Skeletal muscle cell (primary cell): ENCODE measurements around the gene RIN3.

Experiments used
- DNase-seq: peaks from one replicate; pipeline ENCODE4 v3.0.0-alpha.2; 2010; ENCODE audit warnings: low read depth
- H3K4me3 ChIP-seq: 2 replicates; pipeline ENCODE4 v1.5.1; 2011; ENCODE audit warnings: low read depth, mild to moderate bottlenecking, control low read depth, low read length, moderate library complexity

The RIN3 gene

DNA sequence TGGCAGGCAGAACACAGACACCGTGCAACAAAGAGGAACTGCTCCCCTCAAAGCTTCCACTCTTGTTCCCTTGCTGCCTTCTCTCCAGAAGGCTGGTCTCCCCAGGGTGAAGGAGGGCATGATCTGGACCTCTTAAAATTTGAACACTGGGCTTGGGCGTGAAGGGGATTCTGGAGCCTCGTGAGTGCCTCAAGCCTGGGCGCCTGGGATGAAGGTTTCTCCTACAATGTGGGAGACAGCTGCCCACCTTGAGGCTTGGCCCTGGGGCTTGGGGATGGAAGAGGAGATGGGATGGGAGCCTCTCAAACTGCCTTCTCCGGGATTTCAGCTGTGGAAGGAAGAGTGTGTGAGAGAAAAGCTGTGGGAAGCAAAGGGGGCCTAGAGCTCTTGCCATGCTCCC, 7.8 kb upstream of the RIN3 start:
- no peak overlapping the region for H3K4me3 ChIP-seq
- DNase-seq: no peak

DNA sequence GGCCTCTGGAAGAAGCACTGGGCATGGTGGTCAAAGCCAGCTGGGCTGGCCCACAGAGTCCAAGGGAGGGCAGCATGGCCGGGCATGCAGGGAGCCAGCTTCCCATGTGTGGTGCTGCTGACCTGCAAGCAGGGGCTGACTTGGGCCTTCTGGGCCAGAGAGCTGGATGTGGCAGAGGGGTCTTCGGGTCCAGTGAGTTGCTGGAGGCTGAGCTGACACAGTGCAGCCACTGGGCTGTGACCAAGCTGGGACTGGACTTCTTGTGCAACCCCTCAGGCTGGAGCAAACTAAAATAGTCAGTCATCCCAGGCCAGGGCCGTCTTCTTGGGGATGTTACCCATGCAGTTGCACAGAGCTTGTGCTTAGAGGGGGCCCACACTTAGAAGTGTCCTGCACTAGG, 7.3 kb upstream of the RIN3 start:
- no peak overlapping the region for H3K4me3 ChIP-seq
- no peak for DNase-seq

DNA sequence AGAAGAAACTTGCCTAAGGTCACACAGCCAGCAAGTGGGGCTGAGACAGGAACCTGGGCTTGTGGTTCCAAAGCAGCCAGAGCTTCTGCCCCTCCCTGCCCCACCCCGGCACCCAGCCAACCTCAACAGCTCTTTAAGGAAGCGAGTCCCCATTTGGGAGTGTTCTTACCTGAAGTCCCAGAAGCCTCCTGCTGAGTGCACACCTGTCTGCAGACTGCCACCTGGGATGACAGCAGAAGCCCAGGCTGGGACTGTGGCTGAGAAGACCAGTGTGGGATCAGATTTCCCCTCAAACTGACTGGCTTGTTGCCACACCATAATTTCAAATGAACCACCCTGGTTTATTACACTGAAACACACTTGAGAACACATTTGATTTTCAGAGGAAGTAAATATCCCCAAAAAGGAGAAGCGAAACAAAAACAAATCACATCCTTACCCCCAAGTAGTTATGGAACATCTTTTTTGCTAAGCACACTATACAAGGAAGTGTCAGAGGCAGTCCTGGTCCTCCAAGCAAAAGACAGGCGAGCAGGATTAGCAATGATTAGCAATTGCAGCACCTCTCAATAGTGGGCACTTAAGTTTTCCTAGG, 6.3 kb upstream of the RIN3 start:
- H3K4me3 ChIP-seq: no peak overlapping the region
- no peak for DNase-seq

DNA sequence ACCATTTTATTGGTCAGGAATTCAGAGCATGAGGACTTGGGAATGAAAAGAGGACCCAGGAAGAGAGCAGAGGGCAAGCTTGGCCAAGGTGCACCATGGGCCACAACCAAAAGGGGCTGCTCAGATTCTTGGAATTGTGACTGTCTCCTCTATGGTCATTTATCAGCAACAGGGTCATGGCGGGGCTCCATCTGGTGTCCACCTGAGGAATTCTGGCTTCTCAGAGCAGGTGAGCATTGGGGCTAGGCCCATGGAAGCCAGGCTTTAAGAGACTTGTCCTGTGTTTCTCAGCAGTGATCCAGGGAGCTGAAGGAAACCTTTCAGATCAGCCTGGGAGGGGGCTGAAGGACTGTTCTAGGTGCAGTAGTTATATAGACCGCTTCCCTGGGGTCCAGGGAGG, 2.6 kb upstream of the RIN3 start:
- DNase-seq: no peak
- no peak overlapping the region for H3K4me3 ChIP-seq

DNA sequence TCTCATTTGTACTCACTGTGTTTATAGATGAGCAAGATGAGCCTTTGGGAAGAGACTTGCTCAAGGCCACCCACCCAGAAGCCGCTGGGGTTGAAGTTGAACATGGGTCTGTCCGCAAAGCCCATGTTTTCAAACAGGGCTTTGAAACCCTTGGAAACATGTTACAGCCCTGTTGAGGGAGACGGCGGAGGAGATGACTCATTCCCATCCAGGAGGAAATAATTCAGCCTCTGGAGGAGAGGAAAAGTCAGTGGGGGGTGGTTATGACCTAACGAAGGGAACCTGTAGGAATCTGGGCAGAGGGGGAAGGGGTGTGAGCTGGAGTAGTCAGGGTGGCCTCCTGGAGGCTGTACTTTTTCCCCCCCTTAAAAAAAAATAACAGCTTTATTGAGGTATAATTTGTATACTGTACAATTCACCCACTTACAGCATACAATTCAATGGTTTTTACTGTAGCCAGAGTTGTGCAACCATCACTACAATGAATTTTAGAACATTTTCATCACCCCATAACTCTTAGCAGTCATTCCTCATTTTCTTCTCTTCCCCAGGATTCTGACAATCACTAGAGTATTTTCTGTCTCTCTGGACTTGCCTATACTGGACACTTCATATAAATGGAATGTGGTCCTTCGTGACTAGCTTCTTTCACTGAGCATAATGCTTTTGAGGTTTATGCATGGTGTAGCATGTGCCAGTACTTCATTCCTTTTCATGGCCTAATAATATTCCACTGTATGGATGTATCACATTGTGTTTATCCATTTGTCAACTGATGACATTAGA, 1.9 kb upstream of the RIN3 start:
- peak; percentile 89 for DNase-seq
- no peak overlapping the region for H3K4me3 ChIP-seq

DNA sequence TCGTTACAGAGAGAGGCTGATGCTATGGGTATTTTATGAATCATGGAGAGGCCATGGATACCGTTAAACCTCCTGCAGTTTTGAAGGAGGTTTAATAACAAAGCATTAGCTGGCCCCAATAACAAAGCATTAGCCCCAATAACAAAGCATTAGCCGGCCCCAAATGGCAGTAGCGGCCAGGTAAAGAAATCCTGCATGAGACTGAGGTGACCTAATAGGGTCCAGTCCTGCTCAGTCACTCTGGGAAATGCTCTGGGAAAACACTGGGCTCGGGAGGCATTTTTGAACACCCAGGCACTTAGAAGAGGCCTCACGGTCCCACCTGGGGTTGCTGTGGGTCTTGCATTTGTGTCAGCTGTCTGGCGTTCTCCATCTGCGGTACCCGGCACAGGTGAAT, 776 bp upstream of the RIN3 start:
- peak overlapping the region; percentile 69 for H3K4me3 ChIP-seq
- no peak for DNase-seq

DNA sequence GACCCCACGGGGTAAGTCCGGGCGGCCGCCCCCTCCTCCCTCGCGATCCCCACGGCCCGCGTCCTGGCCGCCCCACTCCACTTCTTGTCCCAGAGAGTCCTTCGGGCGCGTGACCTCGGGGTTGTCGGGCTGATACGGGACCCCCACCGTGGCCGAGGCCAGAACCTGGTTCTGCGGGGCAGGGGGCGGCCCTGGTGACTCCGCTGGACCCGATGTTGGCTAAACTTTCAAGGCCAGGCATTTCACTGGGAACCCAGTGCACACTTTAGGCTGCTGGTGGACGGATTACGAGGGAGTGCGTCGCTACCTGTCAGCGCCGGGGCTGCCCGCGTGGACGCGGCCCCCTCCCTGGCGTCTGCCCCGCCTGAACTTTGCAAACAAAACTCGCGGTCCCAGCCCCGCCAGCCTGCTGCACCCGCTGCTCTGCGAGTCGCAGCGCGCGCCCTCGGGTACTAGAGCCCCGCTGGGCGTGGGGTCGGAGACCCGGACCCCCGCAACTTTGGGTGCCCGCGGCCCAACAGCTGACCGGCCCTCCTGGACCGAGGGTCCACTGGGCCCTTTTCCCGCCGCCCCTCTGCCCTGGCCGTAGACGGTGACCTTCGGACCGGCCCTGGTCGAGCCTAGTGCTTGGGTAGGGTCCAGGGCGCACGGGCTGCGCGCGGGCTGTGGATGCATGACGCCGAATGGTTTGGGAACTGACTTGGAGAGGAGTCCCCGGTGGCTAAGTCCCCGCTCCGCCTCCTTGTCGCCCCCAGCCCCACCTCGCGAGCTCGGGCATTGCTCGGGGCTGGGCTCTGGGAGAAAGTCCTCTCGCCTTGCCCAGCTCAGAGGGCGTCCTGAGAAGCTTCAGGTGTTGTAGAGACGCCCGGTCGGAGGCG, 624 bp downstream of the RIN3 start:
- H3K4me3 ChIP-seq: peak overlapping the region; percentile 69
- no peak for DNase-seq

DNA sequence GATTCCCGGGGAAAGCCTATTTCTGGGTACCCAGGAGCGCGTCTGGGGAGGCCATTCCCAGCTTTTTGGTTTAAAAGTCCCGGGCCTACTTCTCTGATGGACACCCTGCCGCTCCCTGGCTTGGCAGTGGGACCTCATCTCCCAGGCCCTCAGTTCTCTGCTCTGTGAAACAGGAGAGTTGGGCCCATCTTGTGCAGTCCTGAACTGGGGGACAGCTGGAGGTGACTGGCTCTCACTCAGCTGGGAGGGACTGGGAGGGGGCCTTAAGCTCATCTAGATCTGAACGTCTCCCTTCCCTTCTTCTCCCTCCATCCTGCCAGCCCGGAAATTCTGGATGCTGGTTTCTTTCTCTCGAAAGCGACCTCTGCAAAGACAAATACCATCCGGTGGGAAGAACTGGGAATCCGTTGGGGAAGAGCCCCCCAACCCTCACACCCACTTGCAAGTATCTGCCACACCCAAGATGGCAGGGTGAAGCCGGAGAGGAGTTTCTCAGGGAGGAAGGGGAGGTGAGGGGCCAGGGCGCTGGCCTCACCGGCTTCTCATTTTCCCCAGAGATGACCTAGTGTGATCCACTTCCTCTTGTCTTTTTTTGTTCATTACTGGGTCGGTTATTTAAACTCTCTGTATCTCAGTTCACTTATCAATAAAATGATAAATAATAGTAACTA, 1.4 kb downstream of the RIN3 start:
- no peak for DNase-seq
- H3K4me3 ChIP-seq: peak overlapping the region; percentile 69

DNA sequence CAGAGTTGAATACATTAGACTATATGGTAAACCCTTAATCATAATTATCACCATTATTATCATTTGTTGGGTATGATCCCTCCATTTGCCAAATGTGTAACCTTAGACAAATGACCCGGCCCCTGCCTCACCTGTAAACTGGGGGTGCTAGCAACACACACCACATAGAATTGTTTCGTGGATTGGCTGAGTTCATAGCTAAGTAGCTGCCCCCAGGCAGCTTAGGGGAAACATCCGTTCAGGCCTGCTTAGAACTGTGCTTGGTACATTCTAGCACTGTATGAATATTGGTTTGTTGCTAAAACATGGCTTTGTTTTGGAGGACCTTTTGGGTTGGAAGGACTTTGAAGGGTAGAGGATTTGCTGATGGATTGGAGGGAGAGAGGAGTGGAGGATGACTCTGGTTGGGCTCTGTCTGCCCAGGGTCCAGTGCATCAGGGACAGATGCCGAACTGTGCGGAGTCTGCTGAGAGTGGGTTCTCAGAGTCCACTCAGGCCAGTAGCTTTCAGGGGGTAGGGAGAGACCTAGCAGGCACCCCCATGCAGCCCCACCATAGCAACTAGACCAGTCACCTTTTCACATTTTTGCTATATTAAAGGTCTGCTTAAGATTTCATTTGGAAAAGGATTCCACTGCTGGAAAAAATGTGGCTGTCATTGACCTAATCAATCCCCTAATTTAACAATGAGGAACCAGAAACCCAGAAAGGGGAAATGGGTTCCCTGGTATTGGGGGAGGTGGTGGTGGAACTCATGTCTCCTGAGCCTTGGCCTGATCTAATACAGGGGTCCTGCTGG, 2.2 kb downstream of the RIN3 start:
- DNase-seq: no peak
- H3K4me3 ChIP-seq: no peak overlapping the region

DNA sequence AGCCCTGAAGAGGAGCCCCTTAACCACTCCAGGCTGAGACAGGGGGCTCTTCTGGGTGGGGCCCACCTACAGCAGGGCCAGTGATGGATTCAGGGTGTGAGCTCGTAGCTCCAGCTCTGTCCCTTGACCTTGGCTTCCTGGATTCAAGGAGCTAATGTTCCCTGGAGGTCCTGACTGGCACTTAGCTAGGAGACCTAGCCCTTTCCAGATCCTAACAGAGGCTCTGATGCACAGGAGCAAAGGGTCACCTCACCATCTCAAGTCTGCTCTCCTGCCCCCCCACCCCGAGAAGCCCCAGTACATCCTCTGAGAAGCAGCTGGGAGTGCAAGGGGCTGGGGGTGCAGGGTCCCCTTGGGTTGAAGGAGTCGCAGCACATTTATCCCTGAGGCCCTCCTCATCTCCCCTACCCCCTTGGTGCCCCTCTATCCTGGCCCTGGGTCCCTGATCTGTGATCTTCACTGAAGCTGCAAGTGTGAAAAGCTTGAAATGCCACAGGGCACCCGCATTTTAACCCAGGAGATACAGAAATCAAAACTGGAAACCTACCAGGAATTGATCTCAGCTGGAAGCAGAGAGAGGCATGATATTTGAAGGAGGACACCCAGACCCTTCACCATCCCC, 2.9 kb downstream of the RIN3 start:
- H3K4me3 ChIP-seq: no peak overlapping the region

DNA sequence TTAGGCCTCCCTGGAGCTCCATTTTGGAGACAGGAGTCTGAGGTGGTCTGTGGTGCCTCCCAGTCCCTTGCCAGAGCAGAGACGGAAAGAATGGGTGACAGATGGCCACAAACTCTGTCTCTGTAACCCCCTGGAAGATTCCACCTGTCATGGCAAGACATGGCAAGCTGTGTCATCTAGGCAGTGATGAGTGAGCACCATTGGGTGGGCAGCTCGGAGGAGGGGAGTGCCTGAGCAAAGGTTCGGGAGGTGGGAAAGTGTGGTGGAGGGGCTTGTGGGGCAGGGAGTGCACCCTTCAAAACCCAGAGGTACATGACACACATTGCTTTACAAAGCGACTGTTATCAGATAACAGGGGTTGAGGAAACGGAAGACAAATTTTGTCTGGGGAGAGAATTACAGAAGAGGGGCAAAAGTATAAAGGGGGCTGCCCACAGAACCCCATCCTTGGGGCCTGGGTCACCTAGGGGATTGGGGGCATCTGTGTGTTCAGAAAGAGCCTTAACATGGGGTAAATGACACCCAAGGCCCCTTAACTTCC, 3.5 kb downstream of the RIN3 start:
- DNase-seq: no peak
- H3K4me3 ChIP-seq: no peak overlapping the region

More for the DNA sequence above, 2.9 kb downstream of the RIN3 start:
- DNase-seq: no peak

DNA sequence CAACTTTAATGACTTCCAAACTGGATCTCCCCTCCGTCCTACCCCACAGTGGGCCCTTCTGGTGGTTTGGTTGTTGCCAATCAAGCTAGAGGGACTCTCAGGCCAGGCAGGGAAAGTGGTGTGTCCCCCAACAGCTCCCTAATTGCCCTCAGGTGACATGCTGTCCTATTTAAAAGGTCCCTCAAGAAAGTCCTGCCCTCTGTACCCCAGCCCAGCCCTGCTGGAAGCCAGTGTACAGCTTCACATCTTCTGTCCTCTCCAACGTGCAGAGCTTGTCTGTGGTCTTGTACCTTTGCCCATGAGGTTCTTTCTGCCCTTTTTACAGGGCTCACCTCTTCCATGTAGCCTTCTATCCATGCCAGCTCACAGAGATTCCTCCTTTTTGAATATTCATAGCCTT, 4.2 kb downstream of the RIN3 start:
- DNase-seq: no peak
- no peak overlapping the region for H3K4me3 ChIP-seq

DNA sequence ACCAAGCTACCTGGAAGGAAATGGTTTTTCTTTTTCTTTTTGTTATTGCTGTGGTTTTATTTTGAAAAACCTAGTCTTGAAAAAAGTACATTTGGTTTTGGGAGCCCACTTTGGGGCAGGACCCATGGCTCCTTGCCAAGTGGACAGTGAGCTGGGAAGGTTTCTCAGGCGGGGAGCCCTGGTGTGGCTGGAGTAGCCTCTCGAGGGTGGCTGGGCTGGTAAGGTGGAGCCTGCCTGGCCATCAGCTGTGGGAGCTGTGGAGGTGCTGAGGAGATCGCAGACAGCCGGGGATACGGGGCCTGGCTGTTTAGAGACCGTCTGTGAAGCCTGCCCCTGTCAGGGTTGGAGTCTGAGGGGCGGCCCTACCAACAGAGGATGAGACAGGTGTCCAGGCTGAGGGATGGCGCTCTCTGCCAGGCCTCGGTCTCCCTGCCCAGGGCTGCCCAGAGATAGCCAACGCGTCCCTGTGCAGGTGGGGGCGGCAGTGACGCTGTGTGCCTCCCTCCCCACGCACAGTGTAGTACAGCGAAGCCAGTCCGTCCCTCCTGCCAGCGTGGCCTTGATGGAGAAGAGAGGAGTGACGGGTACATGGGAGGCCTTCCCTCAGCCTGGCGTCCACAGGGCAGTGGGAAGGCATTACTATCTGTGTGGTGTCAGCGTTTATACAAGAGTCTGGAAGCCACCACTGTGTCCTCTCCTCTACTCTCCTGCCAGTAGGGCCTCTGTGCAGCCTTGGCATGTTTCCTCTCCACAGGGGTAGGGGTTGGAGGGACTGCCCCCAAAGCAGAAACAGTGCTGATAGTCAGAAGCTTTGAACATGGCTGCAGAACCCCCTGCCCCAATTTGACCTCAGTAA, 5.9 kb downstream of the RIN3 start:
- no peak for DNase-seq
- H3K4me3 ChIP-seq: no peak overlapping the region

DNA sequence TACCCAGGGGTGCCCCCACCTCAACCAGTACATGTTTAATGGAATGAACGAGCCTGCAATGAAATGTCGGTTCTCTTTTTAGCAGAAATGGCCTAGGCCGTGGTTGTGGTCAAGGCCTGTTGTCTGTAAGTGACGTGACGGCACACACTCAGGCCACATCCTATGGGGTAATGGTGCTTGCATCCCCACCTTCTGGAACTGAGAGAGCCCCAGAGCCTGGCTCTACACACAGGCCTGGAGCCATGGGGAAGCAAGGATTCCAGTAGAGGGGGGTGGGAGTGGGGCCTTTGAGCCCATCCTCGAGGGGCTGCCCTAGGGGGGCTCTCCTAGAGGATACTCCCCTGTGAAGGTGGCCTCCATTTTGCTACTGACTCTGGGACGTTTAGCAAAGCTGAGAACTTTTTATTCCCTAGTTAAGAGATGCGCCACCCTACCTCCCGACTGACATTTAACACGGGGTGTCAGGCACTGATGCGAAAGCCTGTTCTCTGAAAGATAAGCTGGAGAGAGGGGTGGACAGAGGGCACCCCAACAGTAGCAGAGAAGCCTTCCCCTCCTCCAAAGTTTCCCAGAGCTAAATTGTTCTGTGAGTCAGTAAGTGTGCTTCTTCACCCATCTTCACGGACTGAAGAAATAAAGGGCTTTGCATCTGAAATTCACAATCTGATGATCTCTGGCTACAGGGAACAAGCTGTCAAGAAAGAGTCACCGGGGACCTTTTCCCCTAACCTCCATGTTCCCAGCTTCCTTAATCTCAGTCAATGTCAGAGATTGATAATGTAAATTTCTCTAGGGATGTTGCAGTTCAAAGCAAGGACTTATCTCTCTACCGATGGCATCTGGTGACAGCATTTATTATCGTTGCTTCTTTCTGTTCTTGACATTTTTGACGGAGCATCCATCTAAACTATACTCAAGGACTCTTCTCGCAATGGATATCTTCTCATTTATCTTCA, 6.8 kb downstream of the RIN3 start:
- DNase-seq: no peak
- no peak overlapping the region for H3K4me3 ChIP-seq

DNA sequence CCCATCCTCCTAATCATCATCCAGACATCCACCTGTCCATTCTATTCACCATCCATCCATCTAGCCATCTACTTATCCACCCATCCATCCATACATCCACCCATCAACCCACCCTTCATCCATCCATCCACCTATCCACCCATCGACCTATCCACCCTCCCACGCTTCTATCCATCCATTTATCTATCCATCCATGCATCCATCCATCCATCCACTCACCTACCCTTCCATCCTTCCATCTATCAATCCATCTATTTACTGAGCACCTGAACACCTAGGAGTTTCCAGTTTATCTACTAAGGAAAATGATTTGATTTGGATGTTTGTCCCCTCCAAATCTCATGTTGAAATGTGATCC, 7.5 kb downstream of the RIN3 start:
- DNase-seq: no peak
- no peak overlapping the region for H3K4me3 ChIP-seq

DNA sequence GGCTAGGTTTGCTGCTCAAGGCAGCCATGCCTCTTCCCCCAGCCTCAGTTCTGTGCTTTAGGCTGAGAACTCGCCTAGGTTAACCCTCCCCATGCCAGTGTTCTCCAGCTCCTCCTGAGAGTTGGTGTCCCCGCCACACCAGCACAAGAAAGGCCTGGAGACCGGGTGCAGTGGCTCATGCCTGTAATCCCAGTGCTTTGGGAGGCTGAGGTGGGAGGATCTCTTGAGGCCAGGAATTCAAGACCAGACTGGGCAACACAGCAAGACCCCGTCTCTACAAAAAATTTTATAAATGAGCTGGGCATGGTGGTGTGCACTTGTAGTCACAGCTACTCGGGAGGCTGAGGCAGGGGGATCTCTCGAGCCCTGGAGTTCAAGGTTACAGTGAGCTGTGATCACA, 10.2 kb downstream of the RIN3 start:
- no peak for DNase-seq
- H3K4me3 ChIP-seq: no peak overlapping the region
